AG08396 (cell line): ENCODE results near the gene TMPRSS11E.
"Not testable (repeated sequence)": the region's sequence is repeated elsewhere in the genome, so short reads cannot be mapped to it uniquely, and the experiment has no call there.

Source experiments
- DNase-seq: peaks from one replicate; pipeline ENCODE4 v3.0.0; 2012; ENCODE audit warnings: low spot score, mixed read lengths

The TMPRSS11E gene, protein sequence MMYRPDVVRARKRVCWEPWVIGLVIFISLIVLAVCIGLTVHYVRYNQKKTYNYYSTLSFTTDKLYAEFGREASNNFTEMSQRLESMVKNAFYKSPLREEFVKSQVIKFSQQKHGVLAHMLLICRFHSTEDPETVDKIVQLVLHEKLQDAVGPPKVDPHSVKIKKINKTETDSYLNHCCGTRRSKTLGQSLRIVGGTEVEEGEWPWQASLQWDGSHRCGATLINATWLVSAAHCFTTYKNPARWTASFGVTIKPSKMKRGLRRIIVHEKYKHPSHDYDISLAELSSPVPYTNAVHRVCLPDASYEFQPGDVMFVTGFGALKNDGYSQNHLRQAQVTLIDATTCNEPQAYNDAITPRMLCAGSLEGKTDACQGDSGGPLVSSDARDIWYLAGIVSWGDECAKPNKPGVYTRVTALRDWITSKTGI

DNA sequence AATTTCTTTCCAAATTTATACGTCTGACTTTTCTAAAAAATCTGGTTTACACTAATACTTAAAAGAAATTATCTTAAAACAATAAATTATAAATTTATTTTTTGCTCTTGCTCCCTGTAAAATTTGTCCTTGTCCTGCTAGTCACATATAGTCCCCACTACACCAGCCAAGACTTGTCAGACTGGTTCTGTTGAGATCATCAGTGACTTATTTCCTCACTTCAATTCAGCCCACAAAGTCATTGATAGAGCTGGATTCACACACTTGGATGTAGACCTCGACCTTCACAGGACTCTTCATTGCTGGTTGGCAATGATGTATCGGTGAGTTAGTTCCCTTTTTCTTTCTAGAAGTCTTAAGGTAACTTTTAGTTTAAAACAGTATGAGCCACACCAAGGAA, at the start of gene TMPRSS11E:
Gene TMPRSS11E, plus strand, starts transcription at position 263 of the 400 bp plus-strand sequence. Its CDS starts 50 bp downstream, at position 313.
- no peak for DNase-seq

DNA sequence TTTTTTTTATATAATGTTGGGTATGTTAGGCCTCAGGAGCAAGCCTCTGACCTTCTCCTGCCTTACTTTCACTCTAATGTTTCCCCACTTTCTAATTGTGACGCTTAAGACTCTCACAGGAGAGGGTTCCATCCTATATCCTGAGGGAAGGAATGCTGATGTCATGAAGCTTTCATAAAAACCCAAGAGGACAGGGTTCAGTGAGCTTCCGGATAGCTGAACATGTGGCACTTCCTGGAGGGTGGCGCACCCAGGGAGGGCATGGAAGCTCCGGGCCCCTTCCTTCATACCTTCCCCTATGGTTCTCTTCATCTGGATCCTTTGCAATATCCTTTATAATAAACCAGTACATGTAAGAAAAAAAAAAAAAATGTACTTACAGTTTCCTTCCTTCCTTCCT, 48.0 kb upstream of the TMPRSS11E start:
- DNase-seq, result no peak

DNA sequence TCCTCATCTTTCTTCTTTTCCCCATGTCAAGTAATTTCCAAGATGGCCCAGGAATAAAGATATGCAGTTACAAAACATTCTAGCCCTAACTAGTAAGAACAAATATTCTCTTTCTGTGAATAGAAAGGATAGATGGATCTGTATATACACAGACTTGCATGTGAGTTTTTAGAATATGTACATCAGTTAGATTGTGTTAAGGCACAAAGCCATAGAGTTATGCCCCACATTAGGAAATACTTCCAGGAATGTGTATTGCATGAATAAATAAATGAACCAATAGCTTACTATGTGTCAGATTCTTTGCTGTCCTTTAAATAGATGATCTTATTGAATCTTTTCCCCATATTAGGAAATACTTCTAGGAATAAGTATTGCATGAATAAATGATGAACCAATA, 46.0 kb upstream of the TMPRSS11E start:
- no peak for DNase-seq

DNA sequence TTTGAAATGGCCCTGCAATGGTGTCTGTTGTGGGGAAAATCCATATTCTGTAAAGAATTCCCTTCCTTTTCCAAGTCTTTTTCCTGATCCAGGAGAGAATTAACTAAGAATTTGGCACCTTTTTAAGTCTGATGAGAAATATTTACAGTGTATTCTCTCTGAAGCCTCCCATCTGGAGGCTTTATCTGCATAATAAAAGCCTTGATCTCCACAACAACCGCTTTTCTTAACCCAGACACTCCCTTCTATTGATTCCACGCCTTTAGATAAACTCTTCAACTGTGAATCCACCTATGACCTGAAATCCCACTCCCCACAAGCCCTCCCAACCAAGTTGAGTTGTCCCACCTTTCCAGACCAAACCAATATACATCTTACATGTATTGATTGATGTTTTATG, 43.1 kb upstream of the TMPRSS11E start:
- DNase-seq, result no peak

DNA sequence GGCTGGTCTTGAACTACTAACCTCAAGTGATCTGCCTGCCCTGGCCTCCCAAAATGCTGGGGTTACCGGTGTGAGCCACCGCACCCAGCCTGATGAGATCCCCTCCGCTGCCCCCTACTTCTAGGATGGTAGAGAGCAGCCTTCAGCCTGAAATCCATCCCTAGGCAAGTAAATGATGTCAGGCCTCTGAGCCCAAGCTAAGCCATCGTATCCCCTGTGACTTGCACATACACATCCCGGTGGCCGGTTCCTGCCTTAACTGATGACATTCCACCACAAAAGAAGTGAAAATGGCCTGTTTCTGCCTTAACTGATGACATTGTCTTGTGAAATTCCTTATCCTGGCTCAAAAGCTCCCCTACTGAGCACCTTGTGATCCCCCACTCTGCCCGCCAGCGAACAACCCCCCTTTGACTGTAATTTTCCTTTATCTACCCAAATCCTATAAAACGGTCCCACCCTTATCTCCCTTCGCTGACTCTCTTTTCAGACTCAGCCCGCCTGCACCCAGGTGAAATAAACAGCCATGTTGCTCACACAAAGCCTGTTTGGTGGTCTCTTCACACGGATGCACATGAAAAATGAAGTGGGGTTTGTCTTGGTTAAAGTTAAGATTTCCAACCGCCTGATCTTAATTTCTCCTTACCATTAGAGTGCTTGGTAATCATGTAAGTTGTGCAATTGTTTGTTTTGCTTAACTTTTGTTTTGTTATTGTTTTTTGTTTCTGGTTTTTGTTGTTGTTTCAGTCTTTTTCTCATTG, 41.4 kb upstream of the TMPRSS11E start:
- not testable (repeated sequence) for DNase-seq

DNA sequence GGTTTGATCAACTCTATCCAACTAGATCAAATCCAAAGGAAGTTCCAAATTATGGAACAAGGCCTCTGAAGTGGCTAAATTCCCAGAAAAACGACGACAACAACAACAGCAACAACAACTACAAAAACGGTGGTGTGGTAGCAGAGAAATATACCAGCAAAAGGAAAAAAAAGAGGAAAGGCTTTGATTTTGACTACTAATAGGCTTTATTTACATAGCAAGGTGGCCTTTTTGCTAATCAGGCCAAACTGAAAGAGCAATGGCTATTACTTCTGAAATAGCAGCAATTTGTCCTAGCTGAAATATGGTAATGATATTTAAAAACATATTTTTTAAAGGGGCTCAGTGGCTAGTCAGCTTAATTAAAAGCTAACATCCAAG, 40.8 kb upstream of the TMPRSS11E start:
- no peak for DNase-seq

DNA sequence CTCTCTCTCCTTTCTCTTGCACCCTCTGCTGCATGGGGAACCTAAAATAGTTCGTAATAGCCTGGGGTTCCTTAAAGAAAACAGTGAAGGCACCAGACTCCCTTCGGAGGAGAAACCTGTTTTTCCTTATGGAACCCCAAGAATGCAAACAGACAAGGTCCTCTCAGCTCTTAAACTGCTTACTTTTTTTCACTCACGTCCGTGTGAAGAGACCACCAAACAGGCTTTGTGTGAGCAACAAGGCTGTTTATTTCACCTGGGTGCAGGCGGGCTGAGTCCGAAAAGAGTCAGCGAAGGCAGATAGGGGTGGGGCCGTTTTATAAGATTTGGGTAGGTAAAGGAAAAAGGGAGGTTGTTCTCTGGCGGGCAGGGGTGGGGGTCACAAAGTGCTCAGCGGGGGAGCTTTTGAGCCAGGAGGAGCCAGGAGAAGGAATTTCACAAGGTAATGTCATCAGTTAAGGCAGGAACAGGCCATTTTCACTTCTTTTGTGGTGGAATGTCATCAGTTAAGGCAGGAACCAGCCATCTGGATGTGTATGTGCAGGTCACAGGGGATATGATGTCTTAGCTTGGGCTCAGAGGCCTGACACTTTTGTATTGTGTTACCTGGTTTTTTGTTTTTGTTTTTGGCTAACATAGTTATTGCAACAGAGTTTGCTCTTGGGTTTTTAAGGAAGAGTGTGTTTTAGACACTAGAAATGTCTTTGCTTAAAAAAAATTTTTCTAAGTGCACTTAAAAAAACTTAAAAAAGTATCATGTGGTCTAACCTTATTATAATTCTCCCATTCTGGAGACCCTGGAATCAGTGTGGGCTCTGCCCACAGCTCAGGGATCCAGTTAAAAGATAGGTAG, 40.0 kb upstream of the TMPRSS11E start:
- not testable (repeated sequence) for DNase-seq

DNA sequence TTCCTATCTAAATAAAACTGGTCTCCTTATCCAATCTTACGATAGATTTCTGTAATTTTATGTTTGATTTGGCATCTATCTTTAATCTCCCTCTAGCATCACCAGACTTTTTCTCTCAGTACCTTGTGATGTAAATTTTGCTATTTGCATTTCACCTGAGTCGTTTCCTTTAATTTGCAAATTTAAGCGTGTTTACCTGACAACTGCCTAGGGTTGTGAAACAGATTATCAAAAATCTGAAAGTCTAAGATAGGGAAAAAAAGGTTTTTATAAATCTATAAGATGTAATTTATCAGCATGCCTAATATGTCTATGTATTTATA, 39.4 kb upstream of the TMPRSS11E start:
- DNase-seq, result no peak

DNA sequence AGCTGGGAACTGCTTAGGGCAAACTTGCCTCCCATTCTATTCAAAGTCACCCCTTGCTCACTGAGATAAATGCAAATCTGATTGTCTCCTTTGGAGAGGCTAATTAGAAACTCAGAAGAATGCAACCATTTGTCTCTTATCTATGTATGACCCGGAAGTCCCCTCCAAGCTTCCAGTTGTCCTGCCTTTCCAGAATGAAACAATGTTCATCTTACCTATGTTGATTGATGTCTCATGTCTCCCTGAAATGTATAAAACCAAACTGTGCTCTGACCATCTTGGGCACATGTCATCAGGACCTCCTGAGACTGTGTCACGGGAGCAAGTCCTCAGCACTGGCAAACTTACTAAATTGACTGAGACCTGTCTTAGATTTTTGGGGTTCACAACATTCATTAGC, 37.1 kb upstream of the TMPRSS11E start:
- DNase-seq, result no peak

DNA sequence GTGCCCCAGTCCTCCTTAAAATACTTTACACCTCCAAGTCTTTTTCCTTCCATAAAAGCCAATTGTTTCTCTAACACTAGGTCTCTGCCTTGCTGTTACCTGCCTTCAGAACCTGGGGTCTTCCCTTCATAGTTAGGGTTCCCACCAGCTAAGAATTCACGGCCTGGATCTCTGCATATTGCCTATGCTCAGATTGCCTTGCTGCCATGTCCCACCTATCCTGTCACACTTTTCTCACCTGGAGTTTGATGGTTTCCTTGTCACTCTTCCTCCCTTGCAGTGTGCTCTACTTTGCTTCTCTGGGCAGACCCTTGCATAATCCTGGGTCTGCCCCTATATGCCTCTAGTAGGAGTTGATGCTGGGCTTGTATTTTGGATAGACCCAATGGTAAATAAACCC, 36.6 kb upstream of the TMPRSS11E start:
- no peak for DNase-seq

DNA sequence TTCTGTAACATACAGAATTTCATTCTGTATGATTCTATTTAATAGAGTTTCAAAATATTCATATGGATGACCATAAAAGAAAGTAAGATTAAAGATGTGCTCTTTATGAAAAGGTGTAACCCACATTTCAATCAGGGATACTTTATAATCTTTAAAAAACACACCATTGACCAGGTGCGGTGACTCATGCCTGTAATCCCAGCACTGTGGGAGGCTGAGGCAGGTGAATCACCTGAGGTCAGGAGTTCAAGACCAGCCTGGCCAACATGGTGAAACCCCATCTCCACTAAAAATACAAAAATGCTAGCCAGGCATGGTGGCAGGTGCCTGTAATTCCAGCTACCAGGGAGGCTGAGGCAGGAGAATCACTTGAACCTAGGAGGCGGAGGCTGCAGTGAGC, 35.2 kb upstream of the TMPRSS11E start:
- not testable (repeated sequence) for DNase-seq

DNA sequence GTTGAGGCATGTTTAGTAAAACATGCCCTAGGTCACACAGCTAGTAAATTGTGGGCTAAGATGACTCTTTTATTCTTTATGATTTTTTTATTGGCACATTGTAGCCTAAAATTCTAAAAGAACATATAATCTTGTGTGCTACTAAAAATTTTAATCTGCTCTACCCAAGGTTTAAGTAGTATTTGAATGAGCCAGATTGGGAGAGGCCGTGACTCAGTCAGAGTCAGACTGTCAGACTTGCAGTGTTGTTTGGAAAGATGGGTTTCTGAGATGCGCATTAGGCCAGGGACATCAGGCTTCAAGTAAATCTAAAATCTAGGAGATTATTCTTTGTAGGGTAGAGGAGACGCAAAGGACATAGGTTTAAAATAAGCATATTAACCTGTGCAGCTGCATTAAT, 30.7 kb upstream of the TMPRSS11E start:
- DNase-seq, result peak; percentile 12

DNA sequence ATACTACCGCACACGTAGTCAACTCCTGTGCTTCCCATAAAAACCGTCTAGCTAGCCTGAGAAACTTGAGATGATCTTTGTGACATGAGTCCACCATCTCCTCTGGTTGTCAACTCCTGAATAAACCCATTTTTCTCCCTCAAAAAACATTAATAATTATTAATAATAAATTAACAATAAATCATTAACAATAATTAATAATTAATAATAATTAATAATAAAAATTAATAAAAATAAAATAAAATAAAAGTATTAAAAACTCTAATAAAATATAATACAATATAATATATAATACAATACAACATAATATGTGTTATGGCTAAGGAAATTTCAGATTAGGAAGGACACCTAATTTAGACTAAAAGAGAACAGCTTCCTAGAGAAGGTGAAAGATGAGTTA, 20.7 kb upstream of the TMPRSS11E start:
- no peak for DNase-seq

DNA sequence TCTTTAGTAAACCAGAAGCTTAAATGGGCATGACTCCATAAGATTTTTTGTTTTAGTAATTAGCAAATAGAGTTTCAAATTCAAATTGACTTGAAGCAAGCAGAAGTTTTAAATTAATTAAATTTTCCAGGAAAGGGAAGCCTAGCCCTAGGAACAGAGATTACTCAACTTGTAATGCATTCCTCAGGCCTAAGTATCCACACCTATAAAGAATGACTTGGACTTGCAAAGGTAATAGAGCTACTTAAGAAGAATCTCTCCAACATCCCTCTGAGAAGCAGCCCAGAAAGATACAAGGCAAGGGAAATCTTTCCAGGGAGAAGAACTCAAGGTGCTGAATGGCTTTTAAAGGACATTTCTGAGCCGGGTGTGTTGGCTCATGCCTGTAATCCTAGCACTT, 16.9 kb upstream of the TMPRSS11E start:
- no peak for DNase-seq

DNA sequence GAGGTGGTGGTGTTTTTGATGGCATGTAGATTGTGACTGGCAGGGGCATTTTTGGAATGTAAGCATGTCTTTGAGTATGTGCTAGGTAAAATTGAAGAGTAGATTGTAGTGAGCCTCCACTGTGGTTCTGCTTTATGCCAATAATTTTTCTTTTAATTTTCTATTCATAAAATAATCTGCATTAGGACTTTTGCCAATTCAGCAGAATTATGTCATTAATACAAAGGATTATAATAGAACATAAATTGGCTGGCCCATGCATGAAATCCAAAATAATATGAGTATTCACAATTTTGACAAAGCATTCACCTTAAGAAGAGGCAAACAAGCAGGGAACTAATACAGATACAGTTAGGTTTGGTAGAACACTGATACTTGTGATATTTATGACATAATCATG, 14.9 kb upstream of the TMPRSS11E start:
- DNase-seq, result no peak

DNA sequence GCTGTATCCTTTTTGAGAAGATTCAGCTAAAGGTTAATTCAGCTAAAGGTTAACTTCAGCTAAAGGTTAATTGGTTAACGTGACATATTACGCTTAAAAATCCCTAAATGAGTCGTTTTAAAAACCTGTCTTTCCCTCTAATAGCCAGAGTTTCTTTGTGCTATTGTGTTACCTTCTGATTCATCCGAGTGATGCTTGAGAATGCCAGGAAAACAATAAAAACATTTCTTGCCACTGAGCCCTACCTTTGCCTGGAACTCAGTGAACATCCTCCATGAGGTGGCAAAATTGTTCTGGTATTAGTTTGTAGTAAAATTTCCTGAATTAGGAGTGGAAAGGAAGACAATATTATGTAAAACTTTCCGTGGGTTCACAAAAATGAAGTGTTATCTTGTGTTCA, 13.7 kb upstream of the TMPRSS11E start:
- no peak for DNase-seq

DNA sequence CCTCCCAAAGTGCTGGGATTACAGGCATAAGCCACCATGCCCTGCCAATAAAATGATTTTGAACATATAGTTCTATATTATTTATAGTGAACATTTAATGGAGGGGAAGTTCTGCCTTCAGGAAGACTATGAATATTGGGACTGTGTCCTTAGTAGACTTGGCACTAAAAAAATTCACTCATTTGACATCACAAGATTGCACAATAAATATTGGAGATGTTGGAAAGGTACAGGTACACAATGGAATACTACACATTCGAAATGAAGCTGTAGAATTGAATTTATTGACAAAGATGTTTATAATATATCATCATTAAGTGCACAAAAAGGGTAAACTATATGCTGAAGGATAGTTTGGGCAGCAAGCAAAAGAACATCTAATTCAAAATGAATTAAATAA, 13.0 kb upstream of the TMPRSS11E start:
- no peak for DNase-seq

DNA sequence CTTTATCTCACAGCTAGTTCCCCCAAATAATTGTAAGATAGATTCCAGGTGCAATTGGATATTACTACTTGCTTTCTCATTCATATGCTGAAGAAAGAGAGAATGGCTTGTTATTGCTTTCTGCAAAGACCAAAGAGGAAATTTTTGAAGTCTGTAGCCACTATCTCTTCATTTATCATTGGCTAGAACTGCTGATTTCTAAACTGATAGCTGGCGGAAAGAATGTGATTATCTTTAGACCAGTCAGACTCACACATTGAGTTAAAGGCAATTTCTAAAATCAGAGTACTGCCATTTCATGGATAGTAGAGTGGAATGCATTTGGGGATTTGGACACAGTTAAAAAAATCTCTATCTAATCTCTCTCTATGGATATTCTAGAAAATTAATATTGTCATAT, 12.4 kb upstream of the TMPRSS11E start:
- no peak for DNase-seq

DNA sequence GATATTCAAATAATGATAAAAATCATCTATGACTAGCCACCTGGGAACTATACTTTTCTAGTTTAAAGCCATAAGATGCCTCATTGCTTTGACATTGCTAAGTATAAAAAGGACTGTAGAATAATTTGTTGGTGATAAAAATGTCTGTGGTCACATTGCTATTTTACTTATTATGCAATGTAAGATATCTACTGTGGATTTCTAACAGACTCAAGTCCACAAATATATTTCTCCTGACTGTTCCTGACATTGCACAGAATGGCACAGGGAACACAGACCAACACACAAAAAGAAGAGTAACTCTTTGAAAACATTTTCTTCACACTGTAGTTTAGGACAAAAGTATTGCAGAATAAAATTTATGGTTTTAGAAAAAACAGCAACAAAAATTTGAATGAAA, 2.2 kb upstream of the TMPRSS11E start:
- DNase-seq, result no peak

DNA sequence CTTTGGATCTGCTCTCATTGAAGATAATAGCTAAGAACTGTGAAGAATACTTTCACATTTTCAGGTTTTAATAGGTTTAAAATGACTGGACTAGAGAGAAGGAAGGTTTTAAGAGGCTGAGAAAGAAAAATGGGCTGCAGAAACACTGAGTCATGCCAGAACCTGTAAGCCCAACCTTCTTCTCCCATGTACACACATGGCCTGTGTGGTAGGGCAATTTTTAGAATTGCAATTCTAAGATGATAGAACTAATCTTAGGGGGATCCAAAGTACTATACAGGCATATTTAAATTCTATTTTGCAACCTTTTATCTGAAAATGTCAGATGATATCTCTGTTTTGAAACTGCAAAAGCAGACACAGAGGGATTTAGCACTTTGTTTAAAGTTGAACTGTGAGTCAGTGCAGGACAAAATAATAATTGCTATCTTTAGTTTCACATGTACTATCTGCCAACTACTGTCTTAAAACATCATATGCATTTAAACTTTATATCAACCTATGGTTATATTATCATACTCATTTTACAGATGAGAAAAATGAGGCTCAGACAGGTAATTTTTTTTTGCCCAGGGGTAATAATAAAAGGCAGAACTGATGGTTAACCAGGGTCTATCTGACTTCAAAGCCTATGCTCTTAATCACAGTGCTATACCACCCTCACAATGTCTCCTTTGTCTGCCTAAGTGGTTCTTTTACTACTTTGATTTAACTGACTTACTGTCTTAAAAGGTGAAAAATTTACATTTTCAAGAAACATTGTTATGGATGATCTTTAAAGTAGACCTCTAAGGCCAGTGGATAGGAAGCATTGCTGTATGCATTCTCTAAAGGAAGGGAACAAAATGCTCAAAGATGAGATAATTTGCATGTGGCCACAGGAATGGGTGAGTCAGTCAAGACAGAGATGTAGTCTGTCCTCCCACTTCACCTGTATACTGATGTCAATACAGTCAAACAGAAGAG, 4.3 kb downstream of the TMPRSS11E start:
- DNase-seq, result no peak

DNA sequence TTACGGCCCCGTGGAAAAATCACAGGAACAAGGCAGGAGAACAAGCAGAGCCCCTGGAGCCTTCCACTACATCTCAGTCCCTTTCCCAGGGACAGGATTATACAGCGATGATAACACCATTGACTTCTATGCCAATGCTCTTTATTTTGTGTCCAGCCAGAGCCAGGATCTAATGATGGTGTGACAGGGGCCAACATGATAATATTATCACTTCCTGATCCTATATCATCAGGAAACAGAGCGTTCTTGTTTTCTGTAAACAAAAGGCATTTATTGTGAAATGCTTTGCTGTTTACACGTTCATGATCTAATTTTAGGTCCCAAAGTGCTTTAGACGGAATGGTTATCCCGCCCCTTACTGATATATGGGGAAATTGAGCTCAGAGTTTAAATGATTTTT, 12.8 kb downstream of the TMPRSS11E start:
- DNase-seq, result no peak

DNA sequence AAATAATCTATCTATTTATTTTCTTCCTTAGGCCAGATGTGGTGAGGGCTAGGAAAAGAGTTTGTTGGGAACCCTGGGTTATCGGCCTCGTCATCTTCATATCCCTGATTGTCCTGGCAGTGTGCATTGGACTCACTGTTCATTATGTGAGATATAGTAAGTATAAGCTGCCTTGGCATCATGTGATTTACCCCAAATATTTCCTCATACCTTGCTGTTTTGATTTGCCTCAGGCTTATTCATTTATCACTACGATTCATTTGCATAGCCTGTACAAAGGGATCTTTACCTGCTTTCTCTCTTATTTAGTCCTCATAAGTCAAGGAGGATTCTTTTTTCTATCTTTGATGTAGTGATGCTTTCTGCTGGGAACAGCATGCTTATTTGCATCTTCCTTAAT, 14.5 kb downstream of the TMPRSS11E start:
- DNase-seq, result no peak
